Thoracic aorta (tissue), 2 donors: Measurements from ENCODE around the gene EXOC4. TPM values are rescaled to one million over a fixed set of nuclear protein-coding genes. Genes with fewer than 3 reads are reported as not detected.

ENCODE experiments used
- ATAC-seq: fragments of 150-250 bp; one replicate; pipeline ENCODE4 v1.8.0; 2017; ENCODE audit warnings: low read depth; ENCODE audit not compliant: insufficient number of reproducible peaks, low FRiP score
- DNase-seq: peaks from one replicate; pipeline ENCODE4 v3.0.0-alpha.2; 2020; ENCODE audit warnings: low spot score
- H3K27ac ChIP-seq, 2 donors: fragments of 200-600 bp; sonication (generic); 1 replicate in 1 of 2; 2 replicates in 1 of 2; pipeline ENCODE4 v1.5.1; 2016; ENCODE audit warnings: mild to moderate bottlenecking in 2 of 2, moderate library complexity in 2 of 2
- H3K27me3 ChIP-seq: fragments of 200-600 bp; sonication (generic); replicated peaks from 2 replicates; pipeline ENCODE4 v1.6.0; 2016; ENCODE audit warnings: mild to moderate bottlenecking; ENCODE audit not compliant: insufficient read depth
- H3K36me3 ChIP-seq: fragments of 200-600 bp; sonication (generic); one replicate; pipeline ENCODE4 v1.5.1; 2016
- H3K4me1 ChIP-seq, 2 donors: fragments of 200-600 bp; sonication (generic); 1 replicate in 1 of 2; 2 replicates in 1 of 2; pipeline versions ENCODE4 v1.5.1 to v1.6.0; 2016; ENCODE audit warnings: low read depth in 2 of 2, mild to moderate bottlenecking in 1 of 2; ENCODE audit not compliant: control insufficient read depth in 1 of 2
- H3K4me3 ChIP-seq: fragments of 200-600 bp; sonication (generic); 2 replicates; pipeline ENCODE4 v1.5.1; 2016; ENCODE audit warnings: mild to moderate bottlenecking
- H3K9me3 ChIP-seq: fragments of 200-600 bp; sonication (generic); 2 replicates; pipeline ENCODE4 v1.5.1; 2016
- total RNA-seq, 2 donors: library from RNA; depleted of rRNA; stranded (reverse); fragments of >200 nt; gene quantifications; one replicate each; pipeline versions ENCODE4 v1.1.0 to v1.2.3, GENCODE V29; 2016
- TF ChIP-seq, protein P1 (sequence below): fragments of 200-600 bp; sonication (generic); IDR thresholded peaks from one replicate; pipeline ENCODE4 v1.5.1; 2019; ENCODE audit warnings: antibody characterized with exemption

Gene EXOC4
- total RNA-seq, 2 donors from 2014 or later: 65.3 to 72.8 TPM

GRCh38 chr7:133364959-133365690 is 112.2 kb downstream of the EXOC4 start:
- H3K36me3 ChIP-seq: no peaks in the 10 kb centered on the region
- H3K9me3 ChIP-seq: no peaks in the 10 kb centered on the region
- H3K4me1 ChIP-seq: peaks cover 23 to 34% of the 10 kb centered on the region in 2 donors
- H3K4me3 ChIP-seq: no peak overlapping the region
- H3K27me3 ChIP-seq: no peaks in the 10 kb centered on the region
- ATAC-seq (peak; percentile 83), DNase-seq (no peak)
- TF ChIP-seq, protein P1, sequence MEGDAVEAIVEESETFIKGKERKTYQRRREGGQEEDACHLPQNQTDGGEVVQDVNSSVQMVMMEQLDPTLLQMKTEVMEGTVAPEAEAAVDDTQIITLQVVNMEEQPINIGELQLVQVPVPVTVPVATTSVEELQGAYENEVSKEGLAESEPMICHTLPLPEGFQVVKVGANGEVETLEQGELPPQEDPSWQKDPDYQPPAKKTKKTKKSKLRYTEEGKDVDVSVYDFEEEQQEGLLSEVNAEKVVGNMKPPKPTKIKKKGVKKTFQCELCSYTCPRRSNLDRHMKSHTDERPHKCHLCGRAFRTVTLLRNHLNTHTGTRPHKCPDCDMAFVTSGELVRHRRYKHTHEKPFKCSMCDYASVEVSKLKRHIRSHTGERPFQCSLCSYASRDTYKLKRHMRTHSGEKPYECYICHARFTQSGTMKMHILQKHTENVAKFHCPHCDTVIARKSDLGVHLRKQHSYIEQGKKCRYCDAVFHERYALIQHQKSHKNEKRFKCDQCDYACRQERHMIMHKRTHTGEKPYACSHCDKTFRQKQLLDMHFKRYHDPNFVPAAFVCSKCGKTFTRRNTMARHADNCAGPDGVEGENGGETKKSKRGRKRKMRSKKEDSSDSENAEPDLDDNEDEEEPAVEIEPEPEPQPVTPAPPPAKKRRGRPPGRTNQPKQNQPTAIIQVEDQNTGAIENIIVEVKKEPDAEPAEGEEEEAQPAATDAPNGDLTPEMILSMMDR: no peak
- H3K27ac ChIP-seq: peak overlapping the region; percentile 69 to 80

DNA sequence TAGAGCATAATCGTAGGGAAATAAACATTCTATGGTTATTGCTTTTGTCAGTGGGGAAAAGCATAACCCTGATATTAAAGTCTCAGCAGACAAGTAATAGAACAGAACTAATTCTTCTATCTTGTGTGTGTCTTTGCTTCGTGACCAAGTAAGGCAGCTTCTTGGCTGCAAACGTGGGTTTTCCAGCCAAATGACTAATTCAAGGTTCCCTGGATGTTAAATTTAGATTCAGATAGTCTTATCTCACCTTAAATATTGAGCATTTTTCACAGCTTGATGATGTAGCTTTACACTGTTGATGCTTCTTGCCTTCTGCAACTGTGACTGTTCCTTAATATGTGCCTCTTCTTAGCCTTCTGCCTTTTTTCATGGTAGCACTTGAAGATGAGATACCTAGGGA is 113.0 kb downstream of the EXOC4 start:
- no peaks in the 10 kb centered on the region for H3K36me3 ChIP-seq
- no peaks in the 10 kb centered on the region for H3K27me3 ChIP-seq
- no peaks in the 10 kb centered on the region for H3K9me3 ChIP-seq
- H3K4me3 ChIP-seq: no peak overlapping the region
- peak overlapping the region; percentile 69 to 80 for H3K27ac ChIP-seq
- TF ChIP-seq, protein P1: no peak
- no peak for DNase-seq
- no peak for ATAC-seq
- peaks cover 23 to 32% of the 10 kb centered on the region in 2 donors for H3K4me1 ChIP-seq

DNA sequence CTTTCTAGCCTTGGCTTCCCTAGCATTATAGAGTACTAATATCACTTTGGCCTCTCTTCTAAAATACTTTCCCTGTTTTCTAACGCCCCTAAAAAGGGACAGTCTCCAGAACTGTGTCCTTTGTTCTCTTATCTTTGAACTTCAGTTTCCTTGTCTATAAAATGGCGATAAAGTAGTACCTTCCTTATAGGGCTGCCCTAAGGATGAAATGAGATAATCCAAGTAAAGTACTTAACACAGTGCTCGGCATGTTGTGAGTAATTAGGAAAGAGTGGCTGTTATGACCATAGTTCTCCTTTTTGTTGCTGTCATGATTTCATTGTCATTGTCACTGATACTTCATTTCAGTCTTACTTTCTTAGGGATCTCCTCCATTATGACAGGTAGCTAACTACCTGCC is 114.7 kb downstream of the EXOC4 start:
- Histone ChIP-seq H3K36me3 (no peaks in the 10 kb centered on the region), H3K27ac (peak overlapping the region in 1 of 2 donors; percentile 69), H3K9me3 (no peaks in the 10 kb centered on the region), H3K4me1 (peaks cover 23 to 32% of the 10 kb centered on the region in 2 donors), H3K4me3 (no peak overlapping the region), H3K27me3 (no peaks in the 10 kb centered on the region)
- ATAC-seq (no peak), DNase-seq (no peak)
- TF ChIP-seq, protein P1: no peak

GRCh38 chr7:133369130-133369529 is 116.3 kb downstream of the EXOC4 start:
- DNase-seq (no peak), ATAC-seq (no peak)
- H3K4me3 ChIP-seq: no peak overlapping the region
- no peaks in the 10 kb centered on the region for H3K36me3 ChIP-seq
- H3K9me3 ChIP-seq: no peaks in the 10 kb centered on the region
- TF ChIP-seq, protein P1: no peak
- no peaks in the 10 kb centered on the region for H3K27me3 ChIP-seq
- H3K27ac ChIP-seq: no peak overlapping the region
- peaks cover 23 to 32% of the 10 kb centered on the region in 2 donors for H3K4me1 ChIP-seq

DNA sequence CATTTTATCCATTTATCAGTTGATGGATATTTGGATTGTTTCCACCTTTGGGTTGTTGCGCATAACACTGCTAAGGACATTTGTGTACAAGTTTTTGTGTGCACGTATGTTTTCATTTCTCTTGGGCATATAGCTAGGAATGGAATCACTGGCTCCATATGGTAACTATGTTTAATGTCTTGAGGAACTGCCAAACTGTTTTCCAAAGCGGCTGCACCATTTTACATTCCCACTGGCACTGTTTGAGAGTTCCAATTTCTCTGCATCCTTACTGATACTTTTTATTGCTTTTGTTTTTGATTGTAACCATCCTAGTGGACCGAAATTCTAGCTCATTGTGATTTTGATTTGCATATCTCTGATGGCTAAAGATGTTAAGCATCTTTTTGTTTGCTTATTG is 118.7 kb downstream of the EXOC4 start:
- H3K27me3 ChIP-seq: no peaks in the 10 kb centered on the region
- peaks cover 3 to 10% of the 10 kb centered on the region in 2 donors for H3K4me1 ChIP-seq
- H3K9me3 ChIP-seq: no peaks in the 10 kb centered on the region
- TF ChIP-seq, protein P1: no peak
- H3K4me3 ChIP-seq: no peak overlapping the region
- peaks cover 2% of the 10 kb centered on the region for H3K36me3 ChIP-seq
- no peak overlapping the region for H3K27ac ChIP-seq
- ATAC-seq (no peak), DNase-seq (no peak)
